ENCODE results near the gene CLIC5.

DNA sequence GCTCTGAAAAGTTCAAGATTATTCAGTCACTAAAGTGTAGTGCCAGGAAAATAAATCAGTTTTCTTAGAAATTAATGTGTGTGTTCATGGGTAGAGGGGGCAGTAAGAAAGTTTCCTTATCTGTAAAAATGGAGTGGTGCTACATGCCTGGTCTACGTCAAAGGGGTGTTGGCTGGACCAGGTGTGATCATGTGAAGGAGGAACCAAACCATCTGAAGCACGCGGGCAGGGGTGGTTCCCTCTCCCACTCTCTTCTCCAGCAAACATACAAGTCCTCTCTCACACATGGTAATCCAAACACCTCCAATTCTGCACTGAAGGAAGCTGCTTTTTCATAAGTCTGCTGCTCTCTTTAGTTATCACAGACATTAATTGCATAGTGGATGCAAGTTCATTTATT lies 63.1 kb downstream of the CLIC5 start:
- TF ChIP-seq CTCF (IDR thresholded peaks at IDR 0.05; ENCODE audit: insufficient read depth, low read length) (no peak), POLR2AphosphoS5 (IDR thresholded peaks at IDR 0.05; ENCODE audit: low read depth) (no peak)
- TF ChIP-seq, protein P1, sequence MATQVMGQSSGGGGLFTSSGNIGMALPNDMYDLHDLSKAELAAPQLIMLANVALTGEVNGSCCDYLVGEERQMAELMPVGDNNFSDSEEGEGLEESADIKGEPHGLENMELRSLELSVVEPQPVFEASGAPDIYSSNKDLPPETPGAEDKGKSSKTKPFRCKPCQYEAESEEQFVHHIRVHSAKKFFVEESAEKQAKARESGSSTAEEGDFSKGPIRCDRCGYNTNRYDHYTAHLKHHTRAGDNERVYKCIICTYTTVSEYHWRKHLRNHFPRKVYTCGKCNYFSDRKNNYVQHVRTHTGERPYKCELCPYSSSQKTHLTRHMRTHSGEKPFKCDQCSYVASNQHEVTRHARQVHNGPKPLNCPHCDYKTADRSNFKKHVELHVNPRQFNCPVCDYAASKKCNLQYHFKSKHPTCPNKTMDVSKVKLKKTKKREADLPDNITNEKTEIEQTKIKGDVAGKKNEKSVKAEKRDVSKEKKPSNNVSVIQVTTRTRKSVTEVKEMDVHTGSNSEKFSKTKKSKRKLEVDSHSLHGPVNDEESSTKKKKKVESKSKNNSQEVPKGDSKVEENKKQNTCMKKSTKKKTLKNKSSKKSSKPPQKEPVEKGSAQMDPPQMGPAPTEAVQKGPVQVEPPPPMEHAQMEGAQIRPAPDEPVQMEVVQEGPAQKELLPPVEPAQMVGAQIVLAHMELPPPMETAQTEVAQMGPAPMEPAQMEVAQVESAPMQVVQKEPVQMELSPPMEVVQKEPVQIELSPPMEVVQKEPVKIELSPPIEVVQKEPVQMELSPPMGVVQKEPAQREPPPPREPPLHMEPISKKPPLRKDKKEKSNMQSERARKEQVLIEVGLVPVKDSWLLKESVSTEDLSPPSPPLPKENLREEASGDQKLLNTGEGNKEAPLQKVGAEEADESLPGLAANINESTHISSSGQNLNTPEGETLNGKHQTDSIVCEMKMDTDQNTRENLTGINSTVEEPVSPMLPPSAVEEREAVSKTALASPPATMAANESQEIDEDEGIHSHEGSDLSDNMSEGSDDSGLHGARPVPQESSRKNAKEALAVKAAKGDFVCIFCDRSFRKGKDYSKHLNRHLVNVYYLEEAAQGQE (IDR thresholded peaks at IDR 0.05; ENCODE audit: insufficient replicate concordance, low read depth) = no peak

All from HL-60 (cell line).